A549 (cell line): ENCODE results near the gene CRYBG2. TPM values are rescaled to one million over a fixed set of nuclear protein-coding genes. Genes with fewer than 3 reads are reported as not detected.
A peak's percentile ranks its signal among the peaks of the same experiment; 100 is the strongest.

Experiments used
- ATAC-seq, 2 experiments: fragments of 200-7000 bp in 1 of 2; fragments of >200 bp in 1 of 2; cut with Nextera tagmentation in 1 of 2; cut with Tn5 transposase in 1 of 2; 3 replicates each; pipeline versions ENCODE4 v1.8.0 to v1.9.1; 2018 to 2020; ENCODE audit warnings: mild to moderate bottlenecking in 1 of 2, moderate library complexity in 1 of 2
- CTCF ChIA-PET: fragments of 300-600 bp; sonication (Branson Sonifier 250); formaldehyde crosslinking; extraction: SDS; loops from one replicate; lab custom pipeline; 2021; ENCODE audit warnings: antibody characterized with exemption, inconsistent platforms; lab: Yijun Ruan, JAX
- POLR2A ChIA-PET: fragments of 350-600 bp; formaldehyde crosslinking; extraction: SDS; loops from one replicate; lab custom pipeline; 2021; ENCODE audit warnings: antibody characterized with exemption, inconsistent platforms; lab: Yijun Ruan, JAX
- DNase-seq, 2 experiments: peaks; one replicate each; pipeline versions ENCODE4 v3.0.0 to v3.0.0-alpha.2; 2011 to 2016; ENCODE audit warnings: low read depth in 1 of 2, low spot score in 1 of 2
- FAIRE-seq: peaks from 2 replicates; lab custom pipeline; 2011; peaks lifted over from hg19 to GRCh38; lab: Jason Lieb, UNC
- H3K27ac ChIP-seq, 2 experiments: fragments of >200 bp; sonication (Bioruptor Twin); formaldehyde crosslinking; 3 replicates each; pipeline ENCODE4 v1.5.1; 2016 to 2017
- H3K4me1 ChIP-seq: fragments of >200 bp; sonication (Bioruptor Twin); formaldehyde crosslinking; 3 replicates; pipeline ENCODE4 v1.6.1; 2016
- H3K4me2 ChIP-seq: fragments of >200 bp; sonication (Bioruptor Twin); formaldehyde crosslinking; 3 replicates; pipeline ENCODE4 v1.6.1; 2016
- H3K4me3 ChIP-seq: fragments of >200 bp; sonication (Bioruptor Twin); formaldehyde crosslinking; 3 replicates; pipeline ENCODE4 v1.5.1; 2016
- H3K9me3 ChIP-seq: fragments of >200 bp; sonication (Bioruptor Twin); formaldehyde crosslinking; 3 replicates; pipeline ENCODE4 v1.6.1; 2016
- BHLHE40 ChIP-seq: IDR thresholded peaks from 2 replicates; pipeline ENCODE4 v1.6.1; 2012; ENCODE audit warnings: low read depth, low read length, inconsistent platforms
- CBX2 ChIP-seq: fragments of 200-600 bp; sonication (generic); IDR thresholded peaks from 2 replicates; pipeline ENCODE4 v1.6.1; 2016; ENCODE audit warnings: low read depth, mild to moderate bottlenecking, borderline replicate concordance
- CBX8 ChIP-seq: fragments of 200-600 bp; sonication (generic); IDR thresholded peaks from 2 replicates; pipeline ENCODE4 v1.6.1; 2016
- EHMT2 ChIP-seq: fragments of 200-600 bp; sonication (generic); IDR thresholded peaks from 2 replicates; pipeline ENCODE4 v1.6.1; 2016; ENCODE audit warnings: antibody characterized with exemption, low read depth, mild to moderate bottlenecking, moderate library complexity
- FOSB ChIP-seq: fragments of 250-450 bp; sonication (Bioruptor Pico); IDR thresholded peaks from 2 replicates; pipeline ENCODE4 v1.5.0; 2020; ENCODE audit warnings: mild to moderate bottlenecking, moderate library complexity
- FOSL2 ChIP-seq, 2 experiments: fragments of 450-650 bp in 1 of 2; fragments of >200 bp in 1 of 2; sonication (Bioruptor Twin) in 1 of 2; formaldehyde crosslinking; IDR thresholded peaks; 2 replicates each; pipeline versions ENCODE4 v1.5.0 to v1.6.1; 2016 to 2020; ENCODE audit warnings: mild to moderate bottlenecking in 1 of 2, moderate library complexity in 1 of 2
- HOXA7 ChIP-seq: fragments of 250-450 bp; sonication (Bioruptor Pico); IDR thresholded peaks from 2 replicates; pipeline ENCODE4 v1.5.0; 2020; ENCODE audit warnings: mild to moderate bottlenecking, moderate library complexity
- HOXB5 ChIP-seq: fragments of 250-450 bp; sonication (Bioruptor Pico); IDR thresholded peaks from 2 replicates; pipeline ENCODE4 v1.5.0; 2020; ENCODE audit warnings: mild to moderate bottlenecking, moderate library complexity
- JUN ChIP-seq, 2 experiments: fragments of >200 bp; sonication (Bioruptor Twin); formaldehyde crosslinking; IDR thresholded peaks; 2 replicates in 1 of 2; 3 replicates in 1 of 2; pipeline ENCODE4 v1.6.1; 2016 to 2017
- MYC ChIP-seq: IDR thresholded peaks from 2 replicates; pipeline ENCODE4 v1.6.1; 2012; ENCODE audit warnings: mild to moderate bottlenecking, inconsistent platforms, low read length, improper control_type of control experiment, borderline replicate concordance
- RAD21 ChIP-seq, 2 experiments: fragments of >200 bp in 1 of 2; sonication (Bioruptor Twin) in 1 of 2; formaldehyde crosslinking in 1 of 2; IDR thresholded peaks in 1 of 2; conservative IDR thresholded peaks in 1 of 2; 2 replicates in 1 of 2; 3 replicates in 1 of 2; pipeline ENCODE4 v1.6.1; 2012 to 2018; ENCODE audit warnings: inconsistent platforms in 1 of 2
- RARB ChIP-seq: fragments of 250-450 bp; sonication (Bioruptor Pico); IDR thresholded peaks from 2 replicates; pipeline ENCODE4 v1.8.0; 2021; ENCODE audit warnings: mild to moderate bottlenecking, moderate library complexity
- SREBF2 ChIP-seq: fragments of 450-650 bp; IDR thresholded peaks from 2 replicates; pipeline ENCODE4 v1.6.1; 2014; ENCODE audit warnings: mild to moderate bottlenecking, moderate library complexity
- TP53 ChIP-seq: fragments of 250-450 bp; sonication (Bioruptor Pico); IDR thresholded peaks from 2 replicates; pipeline ENCODE4 v1.5.0; 2021; ENCODE audit warnings: mild to moderate bottlenecking, moderate library complexity
- ZC3H11A ChIP-seq: fragments of 450-650 bp; IDR thresholded peaks from 2 replicates; pipeline ENCODE4 v1.6.1; 2014; ENCODE audit warnings: antibody characterized with exemption, mild to moderate bottlenecking
- ZSCAN20 ChIP-seq: fragments of 250-450 bp; sonication (Bioruptor Pico); IDR thresholded peaks from 2 replicates; pipeline ENCODE4 v1.8.0; 2022; ENCODE audit warnings: mild to moderate bottlenecking, moderate library complexity
- WGBS: methylation state at CpG from one replicate; pipeline ENCODE4 v1.1.6; 2017; ENCODE audit errors: missing lambda C conversion rate; 5-methylcytosine and 5-hydroxymethylcytosine counted together
- polyA plus RNA-seq, 4 experiments: library from polyadenylated mRNA; depleted of rRNA in 3 of 4; stranded (reverse); fragments of >200 nt; fragmentation: RNase III in 1 of 4; extraction: RNeasy Plus Mini Kit Qiagen cat#74134 plus additional on column Dnase treatment in 1 of 4; gene quantifications; 2 replicates in 3 of 4; 3 replicates in 1 of 4; pipeline ENCODE4 v1.2.3, GENCODE V29; 2011 to 2017
- TF ChIP-seq, protein P1 (sequence below): fragments of 250-450 bp; sonication (Bioruptor Pico); IDR thresholded peaks from 2 replicates; pipeline ENCODE4 v1.5.0; 2021; ENCODE audit warnings: mild to moderate bottlenecking, moderate library complexity, borderline replicate concordance
- TF ChIP-seq, protein P2 (sequence below): IDR thresholded peaks from 2 replicates; pipeline ENCODE4 v1.6.1; 2012
- TF ChIP-seq, protein P3 (sequence below): fragments of 200-600 bp; sonication (generic); IDR thresholded peaks from 2 replicates; pipeline ENCODE4 v1.6.1; 2016; ENCODE audit warnings: antibody characterized with exemption, mild to moderate bottlenecking, moderate library complexity
- TF ChIP-seq, protein P4 (sequence below): fragments of >200 bp; sonication (Bioruptor Twin); formaldehyde crosslinking; IDR thresholded peaks from 3 replicates; pipeline ENCODE4 v1.5.1; 2016

Gene CRYBG2
- polyA plus RNA-seq, 2 of the 4 experiments (the other 2 are of a cell fraction): 0.67 to 2.7 TPM

DNA sequence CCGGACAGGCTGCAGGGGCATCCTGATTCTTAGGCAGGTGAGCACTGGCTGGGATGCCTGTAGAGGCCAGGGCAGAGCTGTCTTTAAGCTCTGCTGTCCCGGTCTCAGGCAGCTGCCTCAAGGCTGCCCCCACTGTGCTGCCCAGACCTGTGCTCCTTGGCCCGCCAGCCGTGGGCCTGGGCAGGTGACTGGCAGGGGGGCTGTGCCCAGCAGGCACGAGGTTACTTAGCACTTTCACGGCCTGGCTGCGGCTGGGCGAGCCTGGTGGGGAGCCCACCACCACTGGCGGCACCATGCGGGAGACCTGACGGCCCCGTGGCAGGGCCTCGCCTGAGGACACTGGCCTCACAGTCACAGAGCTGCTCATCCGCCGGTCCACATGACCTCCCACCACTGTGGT is 8.2 kb downstream of the CRYBG2 start:
- Histone ChIP-seq H3K4me2 (no peak overlapping the region), H3K9me3 (no peaks in the 10 kb centered on the region), H3K4me3 (no peak overlapping the region)
- peak in 1 of 2 experiments; percentile 52; a peak in 3 of 6 replicates for ATAC-seq
- POLR2A ChIA-PET: no interaction called here
- TF ChIP-seq, protein P1, sequence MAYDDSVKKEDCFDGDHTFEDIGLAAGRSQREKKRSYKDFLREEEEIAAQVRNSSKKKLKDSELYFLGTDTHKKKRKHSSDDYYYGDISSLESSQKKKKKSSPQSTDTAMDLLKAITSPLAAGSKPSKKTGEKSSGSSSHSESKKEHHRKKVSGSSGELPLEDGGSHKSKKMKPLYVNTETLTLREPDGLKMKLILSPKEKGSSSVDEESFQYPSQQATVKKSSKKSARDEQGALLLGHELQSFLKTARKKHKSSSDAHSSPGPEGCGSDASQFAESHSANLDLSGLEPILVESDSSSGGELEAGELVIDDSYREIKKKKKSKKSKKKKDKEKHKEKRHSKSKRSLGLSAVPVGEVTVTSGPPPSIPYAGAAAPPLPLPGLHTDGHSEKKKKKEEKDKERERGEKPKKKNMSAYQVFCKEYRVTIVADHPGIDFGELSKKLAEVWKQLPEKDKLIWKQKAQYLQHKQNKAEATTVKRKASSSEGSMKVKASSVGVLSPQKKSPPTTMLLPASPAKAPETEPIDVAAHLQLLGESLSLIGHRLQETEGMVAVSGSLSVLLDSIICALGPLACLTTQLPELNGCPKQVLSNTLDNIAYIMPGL (CRISPR knock-in tag): no peak
- no peak for TF ChIP-seq RARB (CRISPR knock-in tag)
- no peak for TF ChIP-seq BHLHE40
- TF ChIP-seq FOSB (CRISPR knock-in tag): no peak
- TF ChIP-seq ZSCAN20: no peak
- no peak for TF ChIP-seq FOSL2 (IDR thresholded peaks at IDR 0.05)
- TF ChIP-seq FOSL2 (CRISPR knock-in tag; IDR thresholded peaks at IDR 0.05): no peak
- no peak for TF ChIP-seq ZC3H11A
- TF ChIP-seq HOXB5 (CRISPR knock-in tag): no peak
- TF ChIP-seq, protein P2, sequence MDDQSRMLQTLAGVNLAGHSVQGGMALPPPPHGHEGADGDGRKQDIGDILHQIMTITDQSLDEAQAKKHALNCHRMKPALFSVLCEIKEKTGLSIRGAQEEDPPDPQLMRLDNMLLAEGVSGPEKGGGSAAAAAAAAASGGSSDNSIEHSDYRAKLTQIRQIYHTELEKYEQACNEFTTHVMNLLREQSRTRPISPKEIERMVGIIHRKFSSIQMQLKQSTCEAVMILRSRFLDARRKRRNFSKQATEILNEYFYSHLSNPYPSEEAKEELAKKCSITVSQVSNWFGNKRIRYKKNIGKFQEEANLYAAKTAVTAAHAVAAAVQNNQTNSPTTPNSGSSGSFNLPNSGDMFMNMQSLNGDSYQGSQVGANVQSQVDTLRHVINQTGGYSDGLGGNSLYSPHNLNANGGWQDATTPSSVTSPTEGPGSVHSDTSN: no peak
- TF ChIP-seq, protein P3, sequence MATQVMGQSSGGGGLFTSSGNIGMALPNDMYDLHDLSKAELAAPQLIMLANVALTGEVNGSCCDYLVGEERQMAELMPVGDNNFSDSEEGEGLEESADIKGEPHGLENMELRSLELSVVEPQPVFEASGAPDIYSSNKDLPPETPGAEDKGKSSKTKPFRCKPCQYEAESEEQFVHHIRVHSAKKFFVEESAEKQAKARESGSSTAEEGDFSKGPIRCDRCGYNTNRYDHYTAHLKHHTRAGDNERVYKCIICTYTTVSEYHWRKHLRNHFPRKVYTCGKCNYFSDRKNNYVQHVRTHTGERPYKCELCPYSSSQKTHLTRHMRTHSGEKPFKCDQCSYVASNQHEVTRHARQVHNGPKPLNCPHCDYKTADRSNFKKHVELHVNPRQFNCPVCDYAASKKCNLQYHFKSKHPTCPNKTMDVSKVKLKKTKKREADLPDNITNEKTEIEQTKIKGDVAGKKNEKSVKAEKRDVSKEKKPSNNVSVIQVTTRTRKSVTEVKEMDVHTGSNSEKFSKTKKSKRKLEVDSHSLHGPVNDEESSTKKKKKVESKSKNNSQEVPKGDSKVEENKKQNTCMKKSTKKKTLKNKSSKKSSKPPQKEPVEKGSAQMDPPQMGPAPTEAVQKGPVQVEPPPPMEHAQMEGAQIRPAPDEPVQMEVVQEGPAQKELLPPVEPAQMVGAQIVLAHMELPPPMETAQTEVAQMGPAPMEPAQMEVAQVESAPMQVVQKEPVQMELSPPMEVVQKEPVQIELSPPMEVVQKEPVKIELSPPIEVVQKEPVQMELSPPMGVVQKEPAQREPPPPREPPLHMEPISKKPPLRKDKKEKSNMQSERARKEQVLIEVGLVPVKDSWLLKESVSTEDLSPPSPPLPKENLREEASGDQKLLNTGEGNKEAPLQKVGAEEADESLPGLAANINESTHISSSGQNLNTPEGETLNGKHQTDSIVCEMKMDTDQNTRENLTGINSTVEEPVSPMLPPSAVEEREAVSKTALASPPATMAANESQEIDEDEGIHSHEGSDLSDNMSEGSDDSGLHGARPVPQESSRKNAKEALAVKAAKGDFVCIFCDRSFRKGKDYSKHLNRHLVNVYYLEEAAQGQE: no peak
- TF ChIP-seq, protein P4, sequence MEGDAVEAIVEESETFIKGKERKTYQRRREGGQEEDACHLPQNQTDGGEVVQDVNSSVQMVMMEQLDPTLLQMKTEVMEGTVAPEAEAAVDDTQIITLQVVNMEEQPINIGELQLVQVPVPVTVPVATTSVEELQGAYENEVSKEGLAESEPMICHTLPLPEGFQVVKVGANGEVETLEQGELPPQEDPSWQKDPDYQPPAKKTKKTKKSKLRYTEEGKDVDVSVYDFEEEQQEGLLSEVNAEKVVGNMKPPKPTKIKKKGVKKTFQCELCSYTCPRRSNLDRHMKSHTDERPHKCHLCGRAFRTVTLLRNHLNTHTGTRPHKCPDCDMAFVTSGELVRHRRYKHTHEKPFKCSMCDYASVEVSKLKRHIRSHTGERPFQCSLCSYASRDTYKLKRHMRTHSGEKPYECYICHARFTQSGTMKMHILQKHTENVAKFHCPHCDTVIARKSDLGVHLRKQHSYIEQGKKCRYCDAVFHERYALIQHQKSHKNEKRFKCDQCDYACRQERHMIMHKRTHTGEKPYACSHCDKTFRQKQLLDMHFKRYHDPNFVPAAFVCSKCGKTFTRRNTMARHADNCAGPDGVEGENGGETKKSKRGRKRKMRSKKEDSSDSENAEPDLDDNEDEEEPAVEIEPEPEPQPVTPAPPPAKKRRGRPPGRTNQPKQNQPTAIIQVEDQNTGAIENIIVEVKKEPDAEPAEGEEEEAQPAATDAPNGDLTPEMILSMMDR: no peak
- TF ChIP-seq MYC: no peak
- TF ChIP-seq, all 56 proteins: peak for 0
- FAIRE-seq (no peak), DNase-seq (no peak)
- H3K4me1 ChIP-seq: peaks cover 20% of the 10 kb centered on the region
- H3K27ac ChIP-seq: peak overlapping the region in 1 of 2 experiments; percentile 52; a peak in 2 of 6 replicates
- WGBS: 90% methylated on average over 2 of the region's 15 CpGs
- CTCF ChIA-PET: interaction anchor here (0.6 to 6.1 kb wide), 4 partner anchors 8 to 29 kb away, joined by 5 to 42 read pairs (median 6); no protein-coding TSS in a partner anchor

DNA sequence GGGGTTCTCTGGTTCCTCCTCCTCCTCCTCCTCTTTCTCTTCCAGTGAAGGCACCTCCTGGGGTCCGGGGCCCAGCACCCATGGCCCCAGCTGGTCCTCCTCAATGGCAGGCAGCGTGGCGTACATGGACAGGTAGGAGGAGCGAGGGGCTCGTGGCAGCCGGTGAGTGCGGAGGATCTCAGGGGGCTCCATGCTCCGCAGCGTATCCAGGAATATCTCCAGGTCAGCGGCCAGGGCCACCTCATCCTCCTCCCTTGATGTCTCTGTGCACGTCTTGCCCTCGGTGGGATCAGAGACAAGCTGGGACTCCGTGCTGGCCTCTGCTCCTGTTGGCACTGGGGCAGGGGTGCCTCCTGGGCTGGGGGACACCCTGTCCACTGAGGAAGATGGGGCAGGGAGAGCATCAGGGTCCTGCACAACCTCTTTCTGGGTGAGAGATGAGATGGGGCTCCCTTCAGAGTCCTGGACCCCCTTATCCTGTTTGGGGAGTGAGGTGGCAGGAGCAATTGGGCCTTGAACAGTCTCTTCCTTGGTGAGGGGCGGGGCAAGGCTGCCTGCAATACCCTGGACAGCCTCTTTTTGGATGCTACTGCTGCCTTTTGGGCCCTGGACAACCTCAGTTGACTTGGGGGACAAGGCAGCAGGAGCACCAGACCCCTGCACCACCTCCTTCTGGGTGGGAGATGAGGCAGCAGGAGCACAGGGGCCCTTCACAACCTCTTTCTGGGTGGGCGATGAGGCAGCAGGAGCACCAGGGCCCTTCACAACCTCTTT is 9.6 kb downstream of the CRYBG2 start:
- no peak for TF ChIP-seq CBX8
- TF ChIP-seq HOXA7 (CRISPR knock-in tag): no peak
- no peak for TF ChIP-seq SREBF2
- no peak for TF ChIP-seq RAD21 (conservative IDR thresholded peaks at IDR 0.05 in 1 of 2, IDR thresholded peaks at IDR 0.05 in 1 of 2)
- TF ChIP-seq FOSB (CRISPR knock-in tag): no peak
- TF ChIP-seq, protein P3: no peak
- no peak for TF ChIP-seq JUN (IDR thresholded peaks at IDR 0.05)
- no peak for TF ChIP-seq CBX2
- TF ChIP-seq TP53 (CRISPR knock-in tag): no peak
- no peak for TF ChIP-seq EHMT2
- TF ChIP-seq, all 56 proteins: peak for 0
- WGBS: 90% methylated on average over 13 of the region's 15 CpGs
- no peak overlapping the region for H3K27ac ChIP-seq
- H3K9me3 ChIP-seq: no peaks in the 10 kb centered on the region
- H3K4me3 ChIP-seq: no peak overlapping the region
- DNase-seq (no peak), FAIRE-seq (no peak), ATAC-seq (peak; percentile 42 to 56; a peak in 2 of 6 replicates)
- H3K4me2 ChIP-seq: no peak overlapping the region
- CTCF ChIA-PET: interaction anchor here (0.5 to 3.2 kb wide), 2 partner anchors 20 to 1379 kb away, joined by 3 to 14 read pairs; no protein-coding TSS in a partner anchor
- POLR2A ChIA-PET: no interaction called here
- H3K4me1 ChIP-seq: peaks cover 6% of the 10 kb centered on the region
